ENCODE measurements around the gene RNASEH2A.
"Not testable (repeated sequence)": the region's sequence is repeated elsewhere in the genome, so short reads cannot be mapped to it uniquely, and the experiment has no call there.

The RNASEH2A gene

GRCh38 chr19:12794196-12794941 is 12.0 kb upstream of the RNASEH2A start:
- peak; percentile 33 for DNase-seq

DNA sequence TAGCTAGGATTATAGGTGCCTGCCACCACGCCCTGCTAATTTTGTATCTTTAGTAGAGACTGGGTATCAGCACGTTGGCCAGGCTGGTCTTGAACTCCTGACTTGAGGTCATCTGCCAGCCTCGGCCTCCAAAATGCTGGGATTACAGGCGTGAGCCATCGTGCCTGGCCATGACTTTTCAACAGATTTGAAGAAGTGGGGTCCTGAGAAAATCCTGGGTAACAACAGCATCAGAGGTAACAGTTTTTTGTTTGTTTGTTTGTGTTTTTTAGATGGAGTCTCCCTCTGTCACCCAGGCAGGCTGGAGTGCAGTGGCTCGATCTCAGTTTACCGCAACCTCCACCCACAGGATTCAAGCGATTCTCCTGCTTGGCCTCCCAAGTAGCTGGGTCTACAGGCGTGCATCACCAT is 11.4 kb upstream of the RNASEH2A start:
- peak; percentile 27 for DNase-seq

- DNase-seq, result peak; percentile 84
Measured at GRCh38 chr19:12796146-12797071, 10.0 kb upstream of the RNASEH2A start.

DNA sequence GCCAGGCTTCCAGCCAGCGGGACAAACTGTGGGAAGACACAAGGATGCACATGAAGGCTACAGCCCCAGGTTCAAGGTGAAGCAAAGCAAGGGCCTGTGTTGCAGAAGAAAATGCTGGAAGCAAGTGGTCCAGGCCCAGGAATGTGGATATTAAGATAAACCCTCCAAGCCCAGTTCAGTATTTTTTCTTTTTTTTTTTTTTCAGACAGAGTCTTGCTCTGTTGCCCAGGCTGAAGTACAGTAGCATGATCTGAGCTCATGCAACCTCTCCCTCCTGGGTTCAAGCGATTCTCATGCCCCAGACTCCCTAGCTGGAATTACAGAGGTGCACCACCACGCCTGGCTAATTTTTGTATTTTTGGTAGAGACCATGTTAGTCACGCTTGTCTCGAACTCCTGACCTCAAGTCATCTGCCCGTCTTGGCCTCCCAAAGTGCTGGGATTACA is 9.2 kb upstream of the RNASEH2A start:
- no peak for DNase-seq

DNA sequence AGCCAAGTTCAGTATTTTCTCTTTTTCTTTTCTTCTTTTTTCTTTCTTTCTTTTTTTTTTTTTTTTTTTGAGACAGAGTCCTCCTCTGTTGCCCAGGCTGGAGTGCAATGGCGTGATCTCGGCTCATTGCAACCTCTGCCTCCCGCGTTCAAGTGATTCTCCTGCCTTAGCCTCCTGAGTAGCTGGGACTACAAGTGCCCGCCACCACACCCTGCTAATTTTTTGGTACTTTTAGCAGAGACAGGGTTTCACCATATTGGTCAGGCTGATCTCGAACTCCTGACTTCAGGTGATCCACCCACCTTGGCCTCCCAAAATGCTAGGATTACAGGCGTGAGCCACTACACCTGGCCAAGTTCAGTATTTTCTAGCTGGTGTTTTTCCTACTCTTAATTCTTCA is 8.8 kb upstream of the RNASEH2A start:
- not testable (repeated sequence) for DNase-seq

- DNase-seq, result no peak
Measured at GRCh38 chr19:12799742-12800465, 6.5 kb upstream of the RNASEH2A start.

DNA sequence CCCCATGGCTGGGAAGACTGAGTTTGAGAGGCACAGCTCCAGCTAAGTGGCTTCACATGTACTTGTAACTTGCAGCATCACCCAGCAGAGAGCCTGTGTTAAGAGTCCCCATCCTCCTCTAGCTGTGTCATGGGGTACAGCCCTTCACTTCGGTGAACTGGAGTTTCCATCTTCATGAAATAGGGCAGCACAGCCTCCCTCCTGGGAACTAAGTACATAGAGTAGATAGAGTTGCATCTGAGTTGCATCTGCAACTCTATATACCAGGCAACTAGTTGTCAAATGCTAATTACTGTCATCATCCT is 6.0 kb upstream of the RNASEH2A start:
- no peak for DNase-seq

- no peak for DNase-seq
Measured at GRCh38 chr19:12800923-12801465, 5.4 kb upstream of the RNASEH2A start.

GRCh38 chr19:12801466-12802266 is 4.7 kb upstream of the RNASEH2A start, which contains the start of the genes PRDX2 and THSD8:
Gene PRDX2, minus strand, starts transcription at chr19:12801800. Its CDS starts 539 bp downstream, at chr19:12801261.
Gene THSD8, plus strand, starts transcription at chr19:12802069. Its CDS starts 3 bp downstream, at chr19:12802072.
- peak; percentile 85 for DNase-seq

DNA sequence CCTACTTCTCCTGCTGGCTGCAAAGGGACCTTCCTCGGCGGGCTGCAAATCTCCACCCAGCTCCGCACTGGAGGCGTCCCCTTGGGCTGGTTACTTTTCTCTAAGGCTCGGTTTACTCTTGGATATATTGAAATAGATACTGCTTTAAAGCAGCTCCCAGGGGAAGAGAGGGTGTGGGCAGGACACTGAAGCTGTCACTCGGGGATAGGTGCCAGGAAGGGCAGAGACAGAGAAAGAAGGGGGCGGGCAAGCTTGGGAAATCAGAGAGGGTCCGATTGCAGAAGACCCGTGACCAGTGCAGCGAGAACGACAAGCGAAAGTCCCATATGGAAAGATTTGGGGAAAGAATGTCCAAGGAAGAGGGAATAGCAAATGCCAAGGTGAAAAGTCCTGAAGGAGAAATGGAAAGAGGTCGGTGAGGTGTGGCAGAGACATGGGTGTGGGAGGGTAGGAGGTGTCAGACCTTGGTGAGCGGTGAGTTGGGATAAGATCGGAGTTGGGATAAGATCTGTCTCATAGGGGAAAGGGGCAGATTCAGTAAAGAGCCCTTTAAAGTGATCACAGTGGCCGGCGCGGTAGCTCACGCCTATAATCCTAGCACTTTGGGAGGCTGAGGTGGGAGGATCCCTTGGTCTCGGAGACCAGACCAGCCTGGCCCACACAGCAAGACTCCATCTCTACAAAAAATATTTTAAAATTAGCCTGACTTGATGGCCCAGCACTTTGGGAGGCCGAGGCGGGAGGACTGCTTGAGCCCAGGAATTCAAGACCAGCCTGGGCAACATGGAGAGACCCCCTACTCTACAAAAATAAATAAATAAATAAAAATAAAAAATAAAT is 3.9 kb upstream of the RNASEH2A start:
- no peak for DNase-seq

- DNase-seq, result no peak
Measured at GRCh38 chr19:12804051-12804450, 2.3 kb upstream of the RNASEH2A start.

- no peak for DNase-seq
Measured at GRCh38 chr19:12815088-12815487, 8.7 kb downstream of the RNASEH2A start.

GRCh38 chr19:12817188-12817587 is 10.8 kb downstream of the RNASEH2A start:
- not testable (repeated sequence) for DNase-seq

GRCh38 chr19:12817810-12818209 is 11.4 kb downstream of the RNASEH2A start:
- DNase-seq, result not testable (repeated sequence)

DNA sequence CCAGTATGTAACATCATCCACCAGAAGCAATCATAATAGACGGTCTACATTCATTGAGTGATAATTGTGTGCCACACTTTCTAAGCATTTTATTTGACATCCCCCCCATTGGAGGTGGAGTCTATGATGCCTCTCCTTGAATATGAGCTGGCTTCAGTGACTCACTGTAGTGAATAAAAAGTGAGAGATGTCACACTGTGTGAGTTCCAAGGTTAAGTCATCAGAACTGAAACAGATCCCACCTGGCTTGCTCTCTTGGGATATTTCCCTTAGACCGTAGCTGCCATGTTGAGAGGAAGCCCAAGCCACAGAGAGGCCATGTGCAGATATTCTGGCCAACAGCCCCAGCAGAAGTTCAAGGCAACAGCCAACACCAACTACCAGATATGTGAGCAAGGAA is 15.4 kb downstream of the RNASEH2A start:
- no peak for DNase-seq

- DNase-seq, result no peak
Measured at GRCh38 chr19:12825254-12826131, 19.1 kb downstream of the RNASEH2A start.

DNA sequence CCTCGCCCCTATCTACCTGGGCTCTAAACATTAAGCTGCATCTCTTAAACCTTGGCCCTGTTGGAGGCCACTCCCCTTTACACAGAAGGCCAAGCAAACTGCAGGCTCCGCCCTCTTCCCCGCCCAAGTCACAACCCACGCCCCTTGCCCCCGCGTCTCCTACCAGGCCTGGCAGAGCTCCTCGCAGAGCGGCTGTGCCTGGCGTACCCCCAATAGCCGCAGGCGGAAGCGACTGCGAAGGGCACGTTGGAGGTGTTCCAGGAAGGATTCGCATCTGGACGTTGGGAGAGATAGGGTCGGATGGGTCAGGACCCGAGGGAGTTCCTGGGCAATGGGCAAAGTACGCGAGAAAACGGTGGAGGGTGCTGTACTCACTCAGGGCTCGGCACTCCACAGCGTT is 22.1 kb downstream of the RNASEH2A start:
- no peak for DNase-seq

DNA sequence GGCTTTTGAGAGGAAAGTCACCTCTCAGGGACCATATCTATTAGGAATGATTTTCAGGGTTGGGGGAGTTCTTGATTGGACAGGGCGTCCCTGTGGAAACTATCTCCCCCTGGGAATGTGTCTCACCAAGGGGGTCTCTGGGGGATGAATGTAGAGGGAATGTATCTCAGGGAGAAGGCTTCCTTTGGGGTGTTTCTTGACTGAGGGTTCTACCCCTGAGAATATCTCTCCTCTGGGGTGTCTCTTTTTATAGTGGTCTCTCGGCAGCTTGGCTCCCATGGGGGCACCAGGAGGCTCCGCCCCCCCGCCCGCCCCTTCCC is 27.0 kb downstream of the RNASEH2A start:
- DNase-seq, result no peak

DNA sequence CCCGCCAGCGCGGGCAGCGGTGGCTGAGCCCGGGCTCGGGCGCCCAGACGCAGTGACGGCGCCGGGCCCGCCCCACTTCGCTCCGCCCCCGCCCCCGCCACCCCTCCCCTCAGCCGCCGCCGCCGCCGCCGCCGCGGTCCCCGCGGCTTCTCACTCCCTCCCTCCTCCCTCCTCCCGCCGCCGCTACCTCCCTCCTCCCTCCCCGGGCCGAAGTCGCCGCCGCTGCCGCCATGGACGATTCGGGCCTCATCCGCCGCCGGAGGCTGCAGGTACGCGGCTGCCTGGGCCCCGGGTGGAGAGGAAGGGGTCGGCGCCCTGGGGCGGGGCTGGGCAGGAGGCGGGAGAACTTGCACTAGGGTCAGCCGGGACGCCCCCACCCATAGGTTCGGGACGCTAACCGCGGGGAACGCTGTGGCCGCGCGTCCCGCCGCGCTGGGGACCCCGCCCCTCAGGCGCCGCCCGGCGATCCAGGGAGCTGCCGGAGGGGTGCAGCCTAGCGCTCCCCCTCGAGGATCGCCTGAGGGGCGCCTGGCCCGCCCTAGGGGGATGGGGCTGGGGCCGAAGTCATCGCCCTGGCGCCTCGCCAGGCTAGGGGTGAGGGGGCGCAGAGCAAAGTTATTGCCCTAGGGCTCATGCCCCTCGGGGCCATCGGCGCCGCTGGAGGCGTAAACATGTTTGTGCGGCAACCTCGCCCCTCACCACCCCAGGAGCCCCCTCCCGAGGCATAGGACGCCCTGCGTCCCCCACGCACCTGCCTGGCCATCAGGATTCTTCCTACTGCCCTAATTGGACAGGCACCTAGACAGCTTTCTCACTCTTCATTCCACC is 27.6 kb downstream of the RNASEH2A start:
- no peak for DNase-seq

All from femur (tissue), 1 donor.